Gastroesophageal sphincter (tissue), 3 donors: Measurements from ENCODE around the gene PDE11A.

Experiments used
- CTCF ChIP-seq, 4 experiments: fragments of 200-600 bp in 2 of 4; fragments of 450-650 bp in 2 of 4; sonication (generic) in 1 of 4; IDR thresholded peaks; one replicate each; pipeline ENCODE4 v1.5.1; 2017 to 2019; ENCODE audit warnings: antibody characterized with exemption in 4 of 4, mild to moderate bottlenecking in 2 of 4, moderate library complexity in 2 of 4
- EP300 ChIP-seq: sonication (generic); formaldehyde crosslinking; IDR thresholded peaks from one replicate; pipeline ENCODE4 v1.6.1; 2017; ENCODE audit warnings: antibody characterized with exemption, mild to moderate bottlenecking
- POLR2A ChIP-seq, 2 donors: fragments of 450-650 bp; IDR thresholded peaks; one replicate each; pipeline ENCODE4 v1.6.1; 2017; ENCODE audit warnings: antibody characterized with exemption in 2 of 2, mild to moderate bottlenecking in 2 of 2, moderate library complexity in 1 of 2
- POLR2AphosphoS5 ChIP-seq: sonication (generic); formaldehyde crosslinking; IDR thresholded peaks from one replicate; pipeline ENCODE4 v1.6.1; 2017; ENCODE audit warnings: antibody characterized with exemption

GRCh38 chr2:177869912-177870311 is 202.7 kb downstream of the PDE11A start:
- TF ChIP-seq CTCF (IDR thresholded peaks at IDR 0.05) = no peak
- TF ChIP-seq POLR2A (IDR thresholded peaks at IDR 0.05) = no peak
- no peak for TF ChIP-seq POLR2AphosphoS5
- TF ChIP-seq EP300 = no peak
